NCI-H2081 (cell line): ENCODE results near the gene ADGRB2.

Experiments
- DNase-seq, 2 experiments: peaks; one replicate each; lab custom pipeline; 2025; lab: John Stamatoyannopoulos, UW

Gene ADGRB2

GRCh38 chr1:31679091-31679490, 85.0 kb downstream of the ADGRB2 start:
- no peak for DNase-seq

DNA sequence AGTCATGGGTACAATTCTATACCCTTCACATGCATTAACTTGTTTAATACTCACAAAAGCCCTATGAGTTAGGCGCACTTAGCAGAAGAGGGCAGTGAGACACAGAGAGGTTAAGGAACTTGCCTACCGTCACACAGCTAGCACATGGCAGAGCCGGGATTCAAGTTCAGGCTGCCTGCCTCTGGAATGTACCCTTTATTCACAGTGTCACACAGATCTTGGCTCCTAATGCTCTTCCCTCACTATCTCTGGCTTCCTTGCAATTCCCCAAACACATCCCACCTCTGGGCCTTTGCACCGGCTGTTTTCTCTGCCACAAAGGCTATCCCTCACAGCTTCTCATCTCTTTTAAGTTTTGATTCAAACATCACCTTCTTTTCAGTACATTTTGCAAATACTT, 85.5 kb downstream of the ADGRB2 start:
- DNase-seq: no peak

DNA sequence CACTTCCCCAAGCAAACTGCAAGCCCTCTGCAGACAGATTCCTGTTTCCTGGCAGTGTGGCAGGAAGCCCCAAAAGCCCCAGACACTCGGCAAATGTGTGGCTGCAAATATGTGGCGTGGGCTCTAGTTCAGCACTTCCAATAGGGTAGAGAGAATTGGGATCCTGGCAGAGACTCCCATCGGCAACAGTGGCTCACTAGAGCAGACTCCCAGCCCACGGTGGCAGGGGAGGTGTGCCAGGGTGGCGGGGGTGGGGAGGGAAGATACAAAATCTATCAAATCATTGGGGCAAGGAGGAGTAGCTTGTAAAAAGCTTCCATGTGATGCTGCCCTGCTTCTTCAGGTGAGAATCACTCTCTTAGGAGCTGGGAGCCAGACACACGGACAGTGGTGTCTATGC, 86.2 kb downstream of the ADGRB2 start:
- DNase-seq: no peak

GRCh38 chr1:31677401-31677800, 86.7 kb downstream of the ADGRB2 start:
- no peak for DNase-seq
